ENCODE data around the gene GRM2. TPM values are rescaled to one million over a fixed set of nuclear protein-coding genes. Genes with fewer than 3 reads are reported as not detected.
"Not testable (repeated sequence)": the region's sequence is repeated elsewhere in the genome, so short reads cannot be mapped to it uniquely, and the experiment has no call there.

Gene GRM2
- total RNA-seq, 1 experiment from 2014 or later: 5.6 TPM

- Histone ChIP-seq H3K36me3 (ENCODE audit: insufficient read depth, low read length, poor library complexity, severe bottlenecking) (no peaks in the 10 kb centered on the region), H3K4me1 (ENCODE audit: insufficient read depth, low read length, poor library complexity, severe bottlenecking) (no peaks in the 10 kb centered on the region), H3K27ac (ENCODE audit: low read depth, low read length, poor library complexity, severe bottlenecking) (no peak overlapping the region), H3K9me3 (ENCODE audit: low read depth, low read length, poor library complexity, severe bottlenecking) (no peaks in the 10 kb centered on the region), H3K4me3 (ENCODE audit: low read depth, low read length, poor library complexity, severe bottlenecking) (no peak overlapping the region), H3K27me3 (replicated peaks; ENCODE audit: insufficient read depth, low read depth, low read length, poor library complexity) (no peaks in the 10 kb centered on the region)
- intact Hi-C loops (cut with micrococcal nuclease; ENCODE audit: unreplicated experiment): no loop called here
- no peak for DNase-seq (ENCODE audit: low spot score)
- ChIA-PET POLR2A (ENCODE audit: low non-redundant PET) (no interaction called here), CTCF (no interaction called here)
- BruUV-seq (replicated peaks): no TSS peak
- TF ChIP-seq CTCF (conservative IDR thresholded peaks at IDR 0.05; ENCODE audit: low read depth, low read length): no peak
- TF ChIP-seq EZH2 (IDR thresholded peaks at IDR 0.05; ENCODE audit: borderline replicate concordance, low read depth, low read length, poor library complexity, severe bottlenecking): no peak
Observed at GRCh38 chr3:51735950-51736349, 29.1 kb downstream of the GRM2 start.

DNA sequence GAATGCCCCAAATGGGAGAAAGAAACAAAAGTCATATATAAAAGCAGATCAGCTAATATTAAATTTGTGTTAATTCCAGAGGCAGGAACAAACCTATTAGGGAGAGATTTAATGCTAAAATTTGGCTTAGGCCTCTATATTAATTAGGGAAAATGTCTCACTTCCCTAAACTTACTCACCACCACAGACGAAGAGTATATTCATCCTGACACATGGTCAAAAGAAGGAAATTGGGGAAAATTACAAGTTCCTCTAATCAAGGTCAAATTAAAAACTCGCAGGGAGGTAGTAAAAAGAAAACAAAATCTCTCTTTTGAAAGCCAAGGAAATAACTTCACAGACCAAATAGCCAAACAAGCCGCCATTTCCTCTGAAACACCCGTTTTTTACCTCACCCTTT is 32.2 kb downstream of the GRM2 start:
- BruUV-seq (replicated peaks): no TSS peak
- no peaks in the 10 kb centered on the region for H3K9me3 ChIP-seq (ENCODE audit: low read depth, low read length, poor library complexity, severe bottlenecking)
- H3K4me3 ChIP-seq (ENCODE audit: low read depth, low read length, poor library complexity, severe bottlenecking): no peak overlapping the region
- intact Hi-C loops (cut with micrococcal nuclease; ENCODE audit: unreplicated experiment): no loop called here
- POLR2A ChIA-PET (ENCODE audit: low non-redundant PET): no interaction called here
- CTCF ChIA-PET: no interaction called here
- H3K36me3 ChIP-seq (ENCODE audit: insufficient read depth, low read length, poor library complexity, severe bottlenecking): no peaks in the 10 kb centered on the region
- H3K27ac ChIP-seq (ENCODE audit: low read depth, low read length, poor library complexity, severe bottlenecking): no peak overlapping the region
- no peak for TF ChIP-seq CTCF (conservative IDR thresholded peaks at IDR 0.05; ENCODE audit: low read depth, low read length)
- TF ChIP-seq EZH2 (IDR thresholded peaks at IDR 0.05; ENCODE audit: borderline replicate concordance, low read depth, low read length, poor library complexity, severe bottlenecking): no peak
- DNase-seq (ENCODE audit: low spot score): no peak
- no peaks in the 10 kb centered on the region for H3K27me3 ChIP-seq (replicated peaks; ENCODE audit: insufficient read depth, low read depth, low read length, poor library complexity)
- no peaks in the 10 kb centered on the region for H3K4me1 ChIP-seq (ENCODE audit: insufficient read depth, low read length, poor library complexity, severe bottlenecking)

GRCh38 chr3:51742320-51742719 is 35.5 kb downstream of the GRM2 start:
- intact Hi-C loops (cut with micrococcal nuclease; ENCODE audit: unreplicated experiment); POLR2A ChIA-PET (ENCODE audit: low non-redundant PET); H3K27ac ChIP-seq (ENCODE audit: low read depth, low read length, poor library complexity, severe bottlenecking); CTCF ChIA-PET; H3K9me3 ChIP-seq (ENCODE audit: low read depth, low read length, poor library complexity, severe bottlenecking); DNase-seq (ENCODE audit: low spot score); H3K4me1 ChIP-seq (ENCODE audit: insufficient read depth, low read length, poor library complexity, severe bottlenecking); H3K27me3 ChIP-seq (replicated peaks; ENCODE audit: insufficient read depth, low read depth, low read length, poor library complexity); H3K4me3 ChIP-seq (ENCODE audit: low read depth, low read length, poor library complexity, severe bottlenecking); BruUV-seq (replicated peaks); H3K36me3 ChIP-seq (ENCODE audit: insufficient read depth, low read length, poor library complexity, severe bottlenecking): not testable (repeated sequence)

DNA sequence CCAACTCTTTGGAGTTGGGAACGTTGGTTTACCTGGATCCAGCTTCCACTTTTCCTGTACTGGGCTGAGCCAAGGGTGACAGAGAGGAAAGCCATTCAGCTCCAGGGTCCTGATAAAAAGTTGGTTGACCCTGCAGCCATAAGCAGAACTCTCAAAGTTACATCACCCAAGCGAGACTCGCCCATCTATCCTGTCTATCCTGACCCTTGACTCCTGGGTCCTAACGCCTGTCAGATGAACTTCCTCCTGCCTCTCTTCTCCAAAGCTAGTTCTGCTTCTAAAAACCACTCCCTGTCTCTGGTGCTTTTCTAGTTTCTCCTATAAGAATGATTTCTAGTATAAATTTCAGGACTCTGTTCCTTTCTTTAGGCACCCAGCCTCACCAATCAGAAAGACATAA is 36.1 kb downstream of the GRM2 start:
- H3K36me3 ChIP-seq (ENCODE audit: insufficient read depth, low read length, poor library complexity, severe bottlenecking); POLR2A ChIA-PET (ENCODE audit: low non-redundant PET): not testable (repeated sequence)

More for the DNA sequence above, 36.1 kb downstream of the GRM2 start:
- H3K27ac ChIP-seq (ENCODE audit: low read depth, low read length, poor library complexity, severe bottlenecking); H3K4me3 ChIP-seq (ENCODE audit: low read depth, low read length, poor library complexity, severe bottlenecking); BruUV-seq (replicated peaks); intact Hi-C loops (cut with micrococcal nuclease; ENCODE audit: unreplicated experiment); DNase-seq (ENCODE audit: low spot score); CTCF ChIA-PET; H3K27me3 ChIP-seq (replicated peaks; ENCODE audit: insufficient read depth, low read depth, low read length, poor library complexity); H3K4me1 ChIP-seq (ENCODE audit: insufficient read depth, low read length, poor library complexity, severe bottlenecking); H3K9me3 ChIP-seq (ENCODE audit: low read depth, low read length, poor library complexity, severe bottlenecking): not testable (repeated sequence)

Measured in A673 (cell line).